GM21723 (cell line): ENCODE data around the gene TNS1.

ENCODE experiments used
- ATAC-seq: cut with Tn5 transposase; IDR thresholded peaks from one replicate; pipeline ENCODE4 v1.9.1; 2021; ENCODE audit warnings: mild to moderate bottlenecking, moderate library complexity; ENCODE audit not compliant: unreplicated experiment

The TNS1 gene

GRCh38 chr2:217803653-217803960 is 199.2 kb downstream of the TNS1 start:
- no peak for ATAC-seq

GRCh38 chr2:217802876-217803652 is 199.7 kb downstream of the TNS1 start:
- no peak for ATAC-seq

- ATAC-seq, result no peak
These were observed 200.5 kb downstream of the TNS1 start for GRCh38 chr2:217802266-217802665.

- no peak for ATAC-seq
These were observed 201.1 kb downstream of the TNS1 start for GRCh38 chr2:217801711-217802110.

GRCh38 chr2:217801115-217801531 is 201.7 kb downstream of the TNS1 start:
- ATAC-seq, result no peak

GRCh38 chr2:217800433-217801114 is 202.2 kb downstream of the TNS1 start:
- no peak for ATAC-seq

- no peak for ATAC-seq
These were observed 203.0 kb downstream of the TNS1 start for GRCh38 chr2:217799563-217800432.

GRCh38 chr2:217798743-217799562 is 203.8 kb downstream of the TNS1 start:
- ATAC-seq, result no peak

GRCh38 chr2:217798191-217798590 is 204.6 kb downstream of the TNS1 start:
- ATAC-seq, result no peak

GRCh38 chr2:217797661-217798069 is 205.1 kb downstream of the TNS1 start:
- ATAC-seq, result no peak

- no peak for ATAC-seq
These were observed 205.6 kb downstream of the TNS1 start for GRCh38 chr2:217797165-217797564.

GRCh38 chr2:217795706-217796465 is 206.9 kb downstream of the TNS1 start:
- no peak for ATAC-seq

GRCh38 chr2:217795067-217795466 is 207.7 kb downstream of the TNS1 start:
- no peak for ATAC-seq

GRCh38 chr2:217794133-217794986 is 208.4 kb downstream of the TNS1 start:
- no peak for ATAC-seq

GRCh38 chr2:217793566-217794132 is 209.1 kb downstream of the TNS1 start:
- no peak for ATAC-seq

- no peak for ATAC-seq
These were observed 209.9 kb downstream of the TNS1 start for GRCh38 chr2:217792626-217793527.

GRCh38 chr2:217791551-217791950 is 211.2 kb downstream of the TNS1 start:
- ATAC-seq, result no peak
